BLaER1 (cell line): ENCODE measurements around the gene OR2W1.
A peak's percentile ranks its signal among the peaks of the same experiment; 100 is the strongest.

Experiments used
- H3K27ac ChIP-seq: shearing (Covaris generic); formaldehyde crosslinking; 2 replicates; pipeline ENCODE4 v1.8.1; 2022
- H3K27me3 ChIP-seq: shearing (Covaris generic); formaldehyde crosslinking; 2 replicates; pipeline ENCODE4 v1.8.1; 2022
- H3K36me3 ChIP-seq: shearing (Covaris generic); formaldehyde crosslinking; 2 replicates; pipeline ENCODE4 v1.8.1; 2022
- H3K4me1 ChIP-seq: shearing (Covaris generic); formaldehyde crosslinking; 2 replicates; pipeline ENCODE4 v1.8.1; 2022
- H3K4me2 ChIP-seq: shearing (Covaris generic); formaldehyde crosslinking; 2 replicates; pipeline ENCODE4 v1.8.1; 2022
- H3K4me3 ChIP-seq: shearing (Covaris generic); formaldehyde crosslinking; 2 replicates; pipeline ENCODE4 v1.8.1; 2022
- H3K9ac ChIP-seq: shearing (Covaris generic); formaldehyde crosslinking; 2 replicates; pipeline ENCODE4 v1.8.1; 2022
- H3K9me3 ChIP-seq: shearing (Covaris generic); formaldehyde crosslinking; 2 replicates; pipeline ENCODE4 v1.8.1; 2022
- H4K20me1 ChIP-seq: shearing (Covaris generic); formaldehyde crosslinking; 2 replicates; pipeline ENCODE4 v1.8.1; 2022
- Cebpa-rat ChIP-seq: shearing (Covaris generic); IDR thresholded peaks from 2 replicates; pipeline ENCODE4 v1.8.1; 2022

OR2W1 gene

GRCh38 chr6:29005183-29005885 lies 39.6 kb downstream of the OR2W1 start, which contains the start of gene ZNF311:
ZNF311 (minus strand) TSS chr6:29005315; CDS start chr6:29003954, 1,361 bp downstream.
- Histone ChIP-seq H3K9me3 (peaks cover 6% of the 10 kb centered on the region; the same call in 1 of the 2 replicates), H3K36me3 (no peaks in the 10 kb centered on the region), H4K20me1 (no peaks in the 10 kb centered on the region), H3K4me3 (no peak within 1 kb of the TSS), H3K9ac (no peak within 1 kb of the TSS), H3K4me1 (no peaks in the 10 kb centered on the region), H3K4me2 (peak within 1 kb of the TSS; percentile 21; the same call in 1 of the 2 replicates), H3K27ac (no peak within 1 kb of the TSS), H3K27me3 (no peaks in the 10 kb centered on the region)
- no peak for TF ChIP-seq Cebpa-rat

- Histone ChIP-seq H3K9me3 (no peaks in the 10 kb centered on the region), H3K4me1 (no peaks in the 10 kb centered on the region), H3K27ac (no peak overlapping the region), H3K36me3 (no peaks in the 10 kb centered on the region), H3K27me3 (no peaks in the 10 kb centered on the region), H4K20me1 (no peaks in the 10 kb centered on the region), H3K4me2 (no peak overlapping the region), H3K9ac (no peak overlapping the region), H3K4me3 (no peak overlapping the region)
- TF ChIP-seq Cebpa-rat: no peak
Observed at GRCh38 chr6:28996844-28997510, 48.0 kb downstream of the OR2W1 start.

GRCh38 chr6:28995093-28995650 lies 49.8 kb downstream of the OR2W1 start:
- H3K4me3 ChIP-seq: no peak overlapping the region
- H4K20me1 ChIP-seq: no peaks in the 10 kb centered on the region
- H3K36me3 ChIP-seq: no peaks in the 10 kb centered on the region
- no peak overlapping the region for H3K4me2 ChIP-seq
- no peak overlapping the region for H3K9ac ChIP-seq
- no peaks in the 10 kb centered on the region for H3K27me3 ChIP-seq
- no peaks in the 10 kb centered on the region for H3K9me3 ChIP-seq
- no peak for TF ChIP-seq Cebpa-rat
- H3K27ac ChIP-seq: no peak overlapping the region
- H3K4me1 ChIP-seq: no peaks in the 10 kb centered on the region
